Endothelial cell of umbilical vein (primary cell): ENCODE data around the gene DMD. TPM values are rescaled to one million over a fixed set of nuclear protein-coding genes. Genes with fewer than 3 reads are reported as not detected.

ENCODE experiments used
- BruUV-seq: library from RNA; stranded (reverse); fragments of 400-500 nt; replicated peaks from 2 replicates; lab custom pipeline; 2021; lab: Mats Ljungman, UMichigan
- CTCF ChIA-PET: fragments of 300-600, 350-600 bp; sonication (Branson Sonifier 250); formaldehyde crosslinking; loops from one replicate; lab custom pipeline; 2021; ENCODE audit warnings: antibody characterized with exemption, inconsistent platforms; lab: Charles Lee
- POLR2A ChIA-PET: fragments of 300-600, 350-600 bp; sonication (Branson Sonifier 250); formaldehyde crosslinking; loops from one replicate; lab custom pipeline; 2021; ENCODE audit warnings: antibody characterized with exemption, inconsistent platforms; lab: Charles Lee
- DNase-seq: peaks from one replicate; pipeline ENCODE4 v3.0.0-alpha.2; 2011; ENCODE audit warnings: low read depth, low spot score
- FAIRE-seq: peaks from 2 replicates; lab custom pipeline; 2011; peaks lifted over from hg19 to GRCh38; lab: Jason Lieb, UNC
- H2AFZ ChIP-seq: 2 replicates; pipeline ENCODE4 v1.6.0; 2012; ENCODE audit warnings: low read depth, low read length, control low read depth, inconsistent platforms
- H3K27ac ChIP-seq: 2 replicates; pipeline ENCODE4 v1.5.1; 2011; ENCODE audit warnings: low read depth, mild to moderate bottlenecking, control low read depth, low read length, moderate library complexity; ENCODE audit not compliant: insufficient read depth
- H3K27me3 ChIP-seq, 2 experiments: 2 replicates each; pipeline versions ENCODE4 v1.6.0 to v1.6.1; 2011; ENCODE audit warnings: low read length in 2 of 2, mixed read lengths in 1 of 2; ENCODE audit not compliant: control insufficient read depth in 2 of 2, insufficient read depth in 2 of 2
- H3K36me3 ChIP-seq, 2 experiments: 2 replicates in 1 of 2; 3 replicates in 1 of 2; pipeline ENCODE4 v1.5.1; 2011; ENCODE audit warnings: low read length in 2 of 2, mild to moderate bottlenecking in 1 of 2, moderate library complexity in 1 of 2; ENCODE audit not compliant: control insufficient read depth in 2 of 2, insufficient read depth in 2 of 2; ENCODE audit errors: extremely low read depth in 1 of 2
- H3K4me1 ChIP-seq: 3 replicates; pipeline ENCODE4 v1.5.1; 2011; ENCODE audit warnings: mild to moderate bottlenecking, low read length; ENCODE audit not compliant: control insufficient read depth, insufficient read depth; ENCODE audit errors: extremely low read depth
- H3K4me2 ChIP-seq: 2 replicates; pipeline ENCODE4 v1.6.1; 2011; ENCODE audit warnings: low read length, control low read depth, mixed read lengths; ENCODE audit not compliant: insufficient read depth
- H3K4me3 ChIP-seq, 3 experiments: fragments of 200-600 bp in 1 of 3; sonication (generic), shearing (Covaris generic) in 1 of 3; replicated peaks in 1 of 3; 2 replicates each; pipeline ENCODE4 v1.5.1; 2011 to 2016; ENCODE audit warnings: control low read depth in 3 of 3, low read length in 3 of 3, mild to moderate bottlenecking in 2 of 3, inconsistent platforms in 1 of 3, low read depth in 1 of 3, moderate library complexity in 1 of 3; ENCODE audit not compliant: insufficient read depth in 1 of 3
- H3K79me2 ChIP-seq: 2 replicates; pipeline ENCODE4 v1.6.0; 2012; ENCODE audit warnings: low read length, inconsistent platforms; ENCODE audit not compliant: control insufficient read depth, insufficient read depth
- H3K9ac ChIP-seq: replicated peaks from 2 replicates; pipeline ENCODE3; 2011; ENCODE audit warnings: low read length, control low read depth; ENCODE audit not compliant: insufficient read depth; ENCODE audit errors: extremely low read depth
- H3K9me1 ChIP-seq: replicated peaks from 3 replicates; pipeline ENCODE4 v1.6.0; 2011; ENCODE audit warnings: mild to moderate bottlenecking, low read length; ENCODE audit not compliant: control insufficient read depth, insufficient read depth; ENCODE audit errors: extremely low read depth
- H3K9me3 ChIP-seq: replicated peaks from 2 replicates; pipeline ENCODE4 v1.5.1; 2012; ENCODE audit warnings: low read length, inconsistent platforms; ENCODE audit not compliant: control insufficient read depth, insufficient read depth
- H4K20me1 ChIP-seq: replicated peaks from 2 replicates; pipeline ENCODE3; 2011; ENCODE audit warnings: mild to moderate bottlenecking, low read length; ENCODE audit not compliant: control insufficient read depth, insufficient read depth; ENCODE audit errors: extremely low read depth
- EZH2 ChIP-seq: IDR thresholded peaks from 2 replicates; pipeline ENCODE4 v1.6.1; 2012; ENCODE audit warnings: borderline replicate concordance, low read depth, mild to moderate bottlenecking, moderate library complexity, low read length, inconsistent platforms; ENCODE audit not compliant: severe bottlenecking
- FOS ChIP-seq: IDR thresholded peaks from 2 replicates; pipeline ENCODE4 v1.6.1; 2011; ENCODE audit warnings: mild to moderate bottlenecking, low read length, moderate library complexity, borderline replicate concordance; ENCODE audit not compliant: insufficient read depth
- GATA2 ChIP-seq: IDR thresholded peaks from 2 replicates; pipeline ENCODE4 v1.7.0; 2011; ENCODE audit warnings: low read depth, mild to moderate bottlenecking, moderate library complexity, mixed read lengths, low read length; ENCODE audit not compliant: insufficient read length, insufficient read depth
- JUN ChIP-seq: IDR thresholded peaks from 2 replicates; pipeline ENCODE4 v1.6.1; 2011; ENCODE audit warnings: borderline replicate concordance, low read depth; ENCODE audit not compliant: insufficient read length, insufficient read depth
- MAX ChIP-seq: IDR thresholded peaks from 2 replicates; pipeline ENCODE4 v1.6.1; 2011; ENCODE audit not compliant: insufficient read depth, insufficient read length
- MYC ChIP-seq: IDR thresholded peaks from one replicate; pipeline ENCODE4 v1.6.1; 2011; ENCODE audit warnings: mild to moderate bottlenecking, low read depth, low read length
- POLR2A ChIP-seq: IDR thresholded peaks from 2 replicates; pipeline ENCODE4 v1.6.1; 2012; ENCODE audit warnings: low read depth, mild to moderate bottlenecking, control low read depth, low read length
- POLR2AphosphoS5 ChIP-seq: IDR thresholded peaks from 2 replicates; pipeline ENCODE4 v1.6.1; 2012; ENCODE audit warnings: low read depth, mild to moderate bottlenecking, control low read depth, low read length, moderate library complexity; ENCODE audit not compliant: insufficient read depth
- dilution Hi-C: fragments of 300-500 bp; cut with MboI; formaldehyde crosslinking; loops from one replicate; pipeline ENCODE4 v1.15.0; 2019; ENCODE audit warnings: low sequenced_read_pairs; ENCODE audit not compliant: extremely low pct_ligation_motif_present
- intact Hi-C: fragments of 100-400 bp; cut with micrococcal nuclease; formaldehyde crosslinking; loops from one replicate; pipeline ENCODE4 v1.10.0; 2022
- polyA plus RNA-seq, 4 experiments: library from polyadenylated mRNA; depleted of rRNA in 3 of 4; stranded (reverse) in 3 of 4; unstranded in 1 of 4; fragments of >200 nt; gene quantifications; 2 replicates each; pipeline versions ENCODE4 v1.2.1 to v1.2.3, GENCODE V29; 2011 to 2012; ENCODE audit warnings: missing spikeins in 1 of 4
- total RNA-seq: library from RNA; stranded (reverse); gene quantifications from 2 replicates; pipeline ENCODE4 v1.2.3, GENCODE V29; 2021
- TF ChIP-seq, protein P1 (sequence below), 2 donors: IDR thresholded peaks; 1 replicate in 1 of 2; 2 replicates in 1 of 2; pipeline ENCODE4 v1.5.1; 2011; ENCODE audit warnings: low read length in 2 of 2, mild to moderate bottlenecking in 2 of 2, moderate library complexity in 2 of 2, control low read depth in 1 of 2, inconsistent platforms in 1 of 2, low read depth in 1 of 2; ENCODE audit not compliant: insufficient read depth in 1 of 2; ENCODE audit errors: extremely low read depth in 1 of 2

Gene DMD
- total and polyA plus RNA-seq, 2 donors (not counting 3 experiments of a cell fraction or from before 2014, with no cell fraction given), result 7.3 to 9.0 TPM

- Histone ChIP-seq H3K9me3 (no peaks in the 10 kb centered on the region), H3K9ac (no peak overlapping the region), H3K79me2 (no peaks in the 10 kb centered on the region), H3K4me1 (peaks cover 27% of the 10 kb centered on the region), H3K27ac (no peak overlapping the region), H3K27me3 (no peaks in the 10 kb centered on the region), H3K9me1 (no peaks in the 10 kb centered on the region), H3K36me3 (no peaks in the 10 kb centered on the region), H3K4me3 (no peak overlapping the region), H4K20me1 (no peaks in the 10 kb centered on the region), H2AFZ (no peak overlapping the region), H3K4me2 (no peak overlapping the region)
- ChIA-PET CTCF (no interaction called here), POLR2A (no interaction called here)
- no TSS peak for BruUV-seq
- intact Hi-C loops, result no loop called here
- DNase-seq, result no peak
- dilution Hi-C loops, result no loop called here
- TF ChIP-seq JUN, result no peak
- TF ChIP-seq POLR2A, result no peak
- TF ChIP-seq MYC, result no peak
- no peak for TF ChIP-seq MAX
- TF ChIP-seq GATA2, result no peak
- TF ChIP-seq POLR2AphosphoS5, result no peak
- TF ChIP-seq, protein P1, sequence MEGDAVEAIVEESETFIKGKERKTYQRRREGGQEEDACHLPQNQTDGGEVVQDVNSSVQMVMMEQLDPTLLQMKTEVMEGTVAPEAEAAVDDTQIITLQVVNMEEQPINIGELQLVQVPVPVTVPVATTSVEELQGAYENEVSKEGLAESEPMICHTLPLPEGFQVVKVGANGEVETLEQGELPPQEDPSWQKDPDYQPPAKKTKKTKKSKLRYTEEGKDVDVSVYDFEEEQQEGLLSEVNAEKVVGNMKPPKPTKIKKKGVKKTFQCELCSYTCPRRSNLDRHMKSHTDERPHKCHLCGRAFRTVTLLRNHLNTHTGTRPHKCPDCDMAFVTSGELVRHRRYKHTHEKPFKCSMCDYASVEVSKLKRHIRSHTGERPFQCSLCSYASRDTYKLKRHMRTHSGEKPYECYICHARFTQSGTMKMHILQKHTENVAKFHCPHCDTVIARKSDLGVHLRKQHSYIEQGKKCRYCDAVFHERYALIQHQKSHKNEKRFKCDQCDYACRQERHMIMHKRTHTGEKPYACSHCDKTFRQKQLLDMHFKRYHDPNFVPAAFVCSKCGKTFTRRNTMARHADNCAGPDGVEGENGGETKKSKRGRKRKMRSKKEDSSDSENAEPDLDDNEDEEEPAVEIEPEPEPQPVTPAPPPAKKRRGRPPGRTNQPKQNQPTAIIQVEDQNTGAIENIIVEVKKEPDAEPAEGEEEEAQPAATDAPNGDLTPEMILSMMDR (IDR thresholded peaks at IDR 0.05; ENCODE audit: extremely low read depth in 1 of 2, insufficient read depth in 1 of 2, low read depth in 1 of 2, low read length in 2 of 2), result no peak
- no peak for TF ChIP-seq EZH2
- no peak for TF ChIP-seq FOS
- FAIRE-seq, result no peak
Measured at GRCh38 chrX:31219174-31219573, 1992.2 kb downstream of the DMD start.
